Measurements from ENCODE around the gene TXNIP.
"Not testable (repeated sequence)": the region's sequence is repeated elsewhere in the genome, so short reads cannot be mapped to it uniquely, and the experiment has no call there.

TXNIP gene, protein sequence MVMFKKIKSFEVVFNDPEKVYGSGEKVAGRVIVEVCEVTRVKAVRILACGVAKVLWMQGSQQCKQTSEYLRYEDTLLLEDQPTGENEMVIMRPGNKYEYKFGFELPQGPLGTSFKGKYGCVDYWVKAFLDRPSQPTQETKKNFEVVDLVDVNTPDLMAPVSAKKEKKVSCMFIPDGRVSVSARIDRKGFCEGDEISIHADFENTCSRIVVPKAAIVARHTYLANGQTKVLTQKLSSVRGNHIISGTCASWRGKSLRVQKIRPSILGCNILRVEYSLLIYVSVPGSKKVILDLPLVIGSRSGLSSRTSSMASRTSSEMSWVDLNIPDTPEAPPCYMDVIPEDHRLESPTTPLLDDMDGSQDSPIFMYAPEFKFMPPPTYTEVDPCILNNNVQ

DNA sequence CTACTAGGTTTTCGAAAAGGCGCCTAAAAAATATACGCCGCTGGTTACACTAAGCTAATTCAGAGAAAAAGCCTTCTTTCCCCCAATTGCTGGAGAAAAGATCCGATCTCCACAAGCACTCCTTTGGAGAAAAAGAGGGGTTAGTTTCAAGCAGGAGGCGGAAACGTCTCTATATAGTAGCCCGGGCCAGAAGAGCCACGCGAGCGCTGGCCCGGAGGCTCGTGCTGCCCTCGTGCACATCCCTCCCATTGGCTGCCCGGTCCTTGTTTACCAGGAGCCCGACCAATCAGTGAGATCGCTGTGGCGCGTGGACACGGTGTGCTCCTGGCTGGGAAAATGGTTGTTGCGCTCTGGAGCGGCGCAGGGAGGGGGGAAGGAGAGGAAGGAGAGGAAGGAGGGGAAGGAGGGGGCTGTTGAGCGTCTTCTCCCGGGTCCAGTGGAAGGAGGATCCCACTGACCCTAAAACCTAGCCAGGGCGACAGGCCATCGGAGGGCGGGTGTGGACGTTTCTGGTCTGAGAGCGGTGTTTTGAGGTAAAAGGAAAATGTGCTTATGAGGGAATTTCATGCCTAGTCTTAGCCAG is at the start of gene TXNIP:
TSS of gene TXNIP (minus strand) at position 147 of the 583 bp plus-strand sequence. CDS start 313 bp downstream, outside the sequence.
- DNase-seq: peak; percentile 63 to 78

DNA sequence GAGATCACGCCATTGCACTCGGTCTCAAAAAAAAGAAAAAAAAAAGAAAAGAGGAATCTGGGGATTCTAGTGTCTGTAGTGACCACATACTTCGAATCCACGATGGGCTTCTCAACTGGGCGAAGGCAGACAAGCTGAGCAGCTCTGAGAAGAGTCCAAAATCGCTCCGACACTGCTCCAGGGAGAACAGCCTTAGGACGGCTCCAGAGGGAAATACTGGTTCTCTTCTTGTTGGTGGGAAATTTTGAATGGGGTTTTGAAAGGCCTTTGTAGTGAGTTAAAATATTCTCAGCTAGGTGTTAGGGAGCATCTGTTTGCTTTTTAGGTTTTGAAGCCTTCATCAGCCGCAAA is 43.4 kb upstream of the TXNIP start:
- no peak for DNase-seq

DNA sequence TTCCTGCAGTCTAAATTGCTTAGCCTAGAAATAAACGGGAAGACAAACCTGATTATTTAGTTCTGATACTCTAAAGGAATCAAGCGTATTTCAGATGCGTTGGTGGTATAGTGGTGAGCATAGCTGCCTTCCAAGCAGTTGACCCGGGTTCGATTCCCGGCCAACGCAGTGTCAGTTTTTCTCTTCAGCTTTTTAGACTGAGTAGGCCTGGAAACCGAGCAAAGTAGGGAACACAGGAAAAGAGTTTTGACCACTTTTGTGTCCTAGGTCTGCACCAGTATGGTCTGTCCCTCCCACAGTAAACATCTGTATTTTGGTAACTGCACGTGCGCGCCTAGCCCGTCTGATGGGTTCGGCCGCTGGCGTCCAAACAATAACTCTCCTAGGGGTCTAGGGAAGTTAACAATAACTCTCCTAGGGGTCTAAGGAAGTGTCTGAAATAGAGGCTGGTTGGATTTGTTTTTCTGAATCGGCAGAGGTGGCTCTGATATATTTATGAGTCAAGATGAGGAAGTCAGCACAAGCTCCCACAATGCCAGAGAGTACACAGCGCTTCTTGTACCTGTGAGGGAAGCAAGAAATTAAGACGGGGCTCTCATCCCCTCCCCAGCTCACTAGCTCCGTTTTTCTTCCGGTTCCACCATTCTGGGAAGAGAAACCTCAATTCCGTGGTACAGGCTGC is 40.7 kb upstream of the TXNIP start:
- peak; percentile 55 to 79 for DNase-seq

DNA sequence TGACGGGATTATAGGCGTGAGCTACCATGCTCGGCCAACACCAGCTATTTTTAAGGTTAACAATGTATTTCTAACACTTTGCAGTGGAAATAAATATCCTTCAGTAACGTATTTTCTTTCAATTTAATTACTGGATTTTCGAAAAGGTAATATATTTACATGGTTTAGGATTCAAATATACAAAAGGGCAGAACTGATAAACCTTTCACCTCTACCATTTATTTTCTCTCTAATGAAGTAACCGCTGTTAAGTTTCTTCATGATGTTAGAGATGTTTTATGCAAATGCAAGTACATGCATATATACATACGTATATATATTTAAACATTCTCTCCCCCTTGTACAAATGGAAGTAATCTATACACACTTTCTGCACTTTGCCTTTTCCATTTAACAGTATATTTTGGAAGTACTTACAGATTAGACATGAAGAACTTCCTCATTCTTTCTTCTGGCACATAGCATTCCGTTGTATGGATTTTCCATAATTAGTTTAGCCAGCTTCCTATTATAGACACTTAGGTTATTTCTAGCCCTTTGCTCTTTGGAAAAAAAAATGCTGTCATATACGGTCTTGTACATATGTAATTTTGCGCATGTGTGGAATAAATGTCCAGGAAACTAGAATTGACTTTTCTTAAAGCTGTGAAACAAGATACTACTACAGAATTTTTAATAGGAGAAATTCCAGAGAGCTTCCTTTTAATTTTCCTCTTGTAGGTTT is 40.0 kb upstream of the TXNIP start:
- DNase-seq: no peak

DNA sequence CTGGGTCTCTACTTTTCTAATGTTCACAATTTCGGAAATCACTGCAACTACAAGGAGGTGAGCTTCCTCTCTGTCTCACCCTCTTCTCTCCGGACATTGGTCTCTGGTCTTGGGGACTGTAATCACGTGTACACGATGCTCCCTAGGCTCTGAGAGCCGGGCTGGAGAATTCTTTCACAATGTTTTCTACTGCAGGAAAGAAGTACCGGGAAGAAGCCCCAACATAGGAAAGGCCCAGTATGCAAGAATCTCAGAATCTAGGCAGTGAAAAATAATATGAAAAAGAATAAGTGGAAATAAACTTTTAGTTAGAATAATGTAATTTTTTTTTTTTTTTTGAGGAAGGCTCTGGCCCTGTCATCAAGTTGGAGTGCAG is 38.7 kb upstream of the TXNIP start:
- DNase-seq: no peak

DNA sequence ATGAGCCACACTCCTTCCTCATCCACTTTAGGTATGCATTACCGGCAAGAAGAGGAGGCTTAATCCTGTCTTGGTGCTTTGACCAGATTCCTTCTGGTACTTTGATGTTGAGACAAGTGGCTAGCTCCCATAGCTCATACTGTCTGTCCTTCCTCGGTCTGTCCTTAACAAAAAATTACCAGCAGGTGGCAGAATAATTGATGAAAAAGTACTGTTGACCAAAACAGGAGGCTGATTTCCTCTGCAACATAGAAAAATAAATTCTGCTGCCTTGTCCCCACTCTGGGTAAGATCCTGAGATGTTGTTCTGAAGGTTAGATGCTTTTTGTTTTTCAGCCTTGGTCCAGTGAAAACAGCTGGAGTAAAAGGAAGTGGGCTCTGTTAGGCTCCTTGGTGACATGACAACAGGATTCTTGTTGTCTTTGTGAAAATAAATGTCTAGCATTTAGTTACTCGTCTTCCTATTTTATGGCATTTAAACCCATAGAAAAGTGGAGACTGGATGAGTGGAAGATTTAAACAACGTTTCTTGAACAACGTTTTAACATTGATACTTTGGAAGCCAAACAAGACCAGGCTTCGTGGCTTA is 36.3 kb upstream of the TXNIP start:
- peak in 1 of 2 experiments; percentile 58 for DNase-seq

DNA sequence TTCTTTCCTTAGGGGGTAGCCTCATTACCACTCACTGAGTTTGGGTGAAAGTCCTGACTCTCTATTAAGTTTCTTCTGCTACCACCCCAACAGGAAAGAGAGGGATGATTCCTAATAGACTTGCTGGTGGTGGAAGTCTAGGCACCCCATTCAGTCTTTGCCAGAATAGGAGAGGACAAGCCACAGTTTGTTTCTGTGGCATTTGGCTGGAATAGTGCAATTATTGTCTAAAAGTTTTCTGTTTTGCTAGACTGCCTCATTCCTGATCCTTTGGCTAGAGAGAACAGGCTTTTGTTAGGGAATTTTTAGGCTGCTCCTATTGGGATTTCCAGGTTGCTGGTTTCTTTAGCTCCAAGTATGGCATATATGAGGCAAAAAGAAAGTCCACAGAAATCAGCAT is 35.1 kb upstream of the TXNIP start:
- no peak for DNase-seq

DNA sequence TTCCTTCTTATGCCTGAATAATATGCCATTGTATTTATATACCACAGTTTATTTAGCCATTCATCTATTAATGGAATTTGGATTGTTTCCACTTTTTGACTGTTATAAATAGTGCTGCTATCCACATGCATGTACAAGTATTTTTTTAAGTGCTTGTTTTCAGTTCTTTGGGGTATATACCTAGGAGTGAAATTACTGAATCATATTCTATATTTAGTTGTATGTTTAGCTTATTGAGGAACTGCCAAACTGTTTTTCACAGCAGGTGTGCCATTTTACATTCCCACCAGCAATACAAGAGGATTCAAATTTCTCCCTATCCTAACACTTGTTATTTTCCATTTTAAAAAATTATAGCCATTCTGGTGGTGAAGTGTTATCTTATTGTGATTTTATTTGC is 32.7 kb upstream of the TXNIP start:
- no peak for DNase-seq

DNA sequence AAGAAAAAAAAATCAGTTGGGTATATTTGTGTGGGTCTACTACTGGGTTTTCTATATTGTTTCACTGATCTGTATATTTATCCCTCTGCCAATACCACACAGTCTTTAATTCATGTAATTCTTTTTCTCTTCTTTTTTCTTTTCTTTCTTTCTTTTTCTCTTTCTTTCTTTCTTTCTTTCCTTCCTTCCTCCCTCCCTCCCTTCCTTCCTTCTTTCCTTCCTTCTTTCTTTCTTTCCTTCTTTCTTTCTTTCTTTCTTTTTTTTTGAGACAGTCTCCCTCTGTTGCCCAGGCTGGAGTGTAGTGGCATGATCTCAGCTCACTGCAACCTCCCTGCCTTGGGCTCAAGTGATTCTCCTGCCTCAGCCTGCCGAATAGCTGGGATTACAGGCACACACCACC is 30.3 kb upstream of the TXNIP start:
- DNase-seq: not testable (repeated sequence)

DNA sequence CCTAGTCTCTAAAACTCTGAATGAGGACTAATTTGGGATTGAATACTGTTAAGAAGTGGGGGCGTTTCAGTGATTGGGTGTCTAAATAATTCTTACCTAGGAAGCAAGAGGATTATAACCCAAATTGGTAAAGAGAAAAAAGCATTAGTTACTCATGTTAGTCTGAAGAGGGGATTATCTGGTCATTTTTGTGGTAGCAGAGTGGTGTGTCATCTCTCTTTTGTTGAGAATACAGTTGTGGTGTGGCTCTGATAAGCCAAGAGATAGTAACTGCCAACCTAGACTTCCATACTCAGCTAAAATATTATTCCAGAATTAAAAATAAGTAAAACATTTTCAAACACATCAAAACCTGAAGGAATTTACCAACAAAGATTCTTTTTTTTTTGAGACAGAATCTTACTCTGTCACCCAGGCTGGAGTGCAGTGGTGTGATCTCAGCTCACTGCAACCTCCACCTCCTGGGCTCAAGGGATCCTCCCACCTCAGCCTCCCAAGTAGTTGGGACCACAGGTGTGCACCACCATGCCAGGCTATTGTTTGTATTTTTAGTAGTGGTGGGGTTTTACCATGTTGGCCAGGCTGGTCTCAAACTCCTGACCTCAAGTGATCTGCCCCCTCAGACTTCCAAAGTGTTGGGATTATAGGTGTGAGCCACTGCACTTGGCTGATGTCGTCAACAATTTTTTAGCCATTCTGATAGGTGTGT is 29.6 kb upstream of the TXNIP start:
- not testable (repeated sequence) for DNase-seq

DNA sequence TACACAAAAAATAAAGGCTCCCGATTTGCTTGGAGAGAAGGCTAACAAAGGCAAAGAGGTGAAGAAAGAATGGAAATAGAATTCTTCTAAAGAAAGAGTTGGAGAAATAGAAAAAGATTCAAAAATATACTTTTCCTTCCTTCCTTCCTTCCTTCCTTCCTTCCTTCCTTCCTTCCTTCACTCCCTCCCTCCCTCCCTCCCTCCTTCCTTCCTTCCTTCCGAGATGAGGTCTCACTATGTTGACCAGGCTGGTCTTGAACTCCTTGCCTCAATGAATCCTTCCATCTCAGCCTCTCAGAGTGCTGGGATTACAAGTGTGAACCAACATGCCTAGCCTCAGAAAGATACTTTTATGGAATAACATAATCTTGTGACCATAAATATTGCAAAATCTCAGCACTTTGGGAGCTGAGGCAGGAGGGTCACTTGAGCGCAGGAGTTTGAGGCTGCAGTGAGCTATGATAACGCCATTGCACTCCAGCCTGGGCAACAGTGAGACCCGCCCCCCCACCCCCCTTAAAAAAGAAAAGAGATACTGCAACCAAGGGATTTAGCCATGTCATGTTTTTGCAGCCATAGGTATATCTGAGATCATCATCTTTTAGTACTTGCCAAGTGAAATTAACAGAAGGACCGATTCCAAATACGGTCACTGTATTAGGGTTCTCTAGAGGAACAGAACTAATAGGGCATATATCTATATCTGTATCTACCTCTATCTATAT is 26.2 kb upstream of the TXNIP start:
- DNase-seq: no peak

DNA sequence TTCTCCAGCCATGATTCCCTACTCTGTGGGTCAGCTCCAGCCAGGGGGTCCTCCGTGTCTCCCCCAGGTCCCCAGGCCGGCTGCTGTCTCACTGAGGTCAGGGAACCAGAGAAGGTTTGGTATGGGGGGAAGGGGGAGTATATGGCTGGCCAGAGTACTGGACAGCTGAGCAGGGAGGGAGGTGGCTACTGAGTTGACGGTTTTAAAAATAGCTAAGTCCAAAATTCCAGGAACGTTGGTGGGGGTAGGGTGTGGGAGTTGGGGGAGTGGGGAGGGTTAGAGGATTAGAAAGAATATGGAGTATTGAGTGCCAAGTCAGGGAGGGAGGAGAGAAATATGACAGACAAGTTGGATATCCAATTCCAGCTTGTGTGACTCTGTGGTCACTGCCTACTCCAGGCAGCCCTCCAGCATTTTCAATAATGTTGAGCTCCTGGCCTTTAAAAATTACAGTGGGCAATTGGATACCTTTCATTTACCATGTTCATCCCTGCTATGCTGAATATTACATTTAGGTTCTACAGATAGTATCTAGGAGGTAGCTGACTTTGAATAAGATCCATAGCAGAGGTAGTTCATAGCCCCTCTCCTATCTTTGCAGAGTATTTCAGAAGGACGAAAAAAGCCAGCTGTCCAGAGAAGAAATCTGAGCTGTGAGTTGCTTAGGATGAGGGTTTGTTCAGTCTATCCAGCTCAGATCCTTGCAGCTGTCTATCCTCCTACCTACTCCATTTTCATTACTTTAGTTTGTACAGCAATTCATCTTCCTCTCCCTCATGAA is 25.4 kb upstream of the TXNIP start, which contains the start of gene HJV:
TSS of gene HJV (minus strand) at position 114 of the 781 bp plus-strand sequence. CDS start 1,504 bp downstream, outside the sequence.
- no peak for DNase-seq

DNA sequence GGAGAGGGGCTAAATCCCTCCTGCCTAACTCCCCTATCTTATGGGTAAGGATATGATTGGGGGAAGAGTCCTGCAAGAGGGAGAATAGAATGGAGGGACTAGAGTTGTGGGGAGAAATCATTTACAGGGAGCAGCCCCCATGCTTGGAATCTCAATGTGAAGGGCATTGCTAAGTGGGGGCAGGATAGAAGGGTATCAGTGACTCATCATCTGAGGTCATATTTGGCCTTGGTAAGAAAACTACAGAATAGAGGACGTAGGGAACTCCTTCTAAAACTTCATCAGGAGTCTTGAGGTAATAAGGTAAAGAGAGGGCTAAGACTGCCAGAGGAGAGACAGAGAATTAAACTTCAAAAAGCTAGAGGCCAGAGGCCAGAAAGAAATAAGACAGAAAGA is 24.7 kb upstream of the TXNIP start:
- no peak for DNase-seq

DNA sequence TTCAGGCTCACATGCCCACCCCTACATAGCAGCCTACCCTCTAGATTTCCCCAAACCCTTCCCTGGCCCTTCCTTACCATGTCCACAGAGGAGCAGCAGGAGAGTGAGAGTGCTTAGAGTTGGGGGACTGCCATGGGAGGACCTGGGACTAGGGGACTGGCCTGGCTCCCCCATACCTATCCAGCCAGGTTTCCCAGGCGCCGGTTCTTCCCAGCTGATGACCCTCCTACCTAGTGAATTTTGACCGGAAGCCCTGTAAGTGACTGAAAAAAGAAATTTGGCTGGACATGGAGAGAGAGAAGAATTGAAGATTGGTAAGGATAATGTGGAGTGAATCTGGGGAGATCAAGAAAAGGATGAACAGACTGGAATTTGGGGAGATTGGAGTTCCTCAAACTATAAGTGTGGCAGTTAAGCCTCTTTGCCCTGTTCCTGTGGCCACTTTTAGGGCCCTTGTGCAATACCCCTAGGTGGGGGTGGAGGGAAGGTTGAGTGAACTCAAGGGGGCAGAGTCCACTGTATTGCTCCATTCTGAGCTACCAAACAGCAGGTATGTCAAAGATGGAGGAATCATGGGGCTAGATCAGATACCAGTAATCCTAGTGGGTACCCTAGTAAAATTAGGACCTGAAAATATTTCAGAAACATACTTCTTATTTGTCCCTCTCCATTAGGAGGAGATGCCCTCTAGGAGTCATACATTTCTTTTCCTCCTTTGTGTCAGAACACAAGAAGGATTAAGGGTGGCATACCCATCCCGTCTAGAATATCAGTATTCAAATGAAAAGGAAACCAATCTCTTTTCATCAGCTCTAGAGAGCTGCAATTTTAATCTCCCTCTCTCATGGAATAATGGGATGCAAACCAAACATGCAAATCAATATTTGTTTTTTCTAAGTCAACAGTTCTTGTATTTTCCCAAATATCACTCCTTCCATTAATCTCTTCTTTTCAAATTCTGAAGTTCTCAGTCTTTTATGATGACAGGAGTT is 24.0 kb upstream of the TXNIP start:
- no peak for DNase-seq

DNA sequence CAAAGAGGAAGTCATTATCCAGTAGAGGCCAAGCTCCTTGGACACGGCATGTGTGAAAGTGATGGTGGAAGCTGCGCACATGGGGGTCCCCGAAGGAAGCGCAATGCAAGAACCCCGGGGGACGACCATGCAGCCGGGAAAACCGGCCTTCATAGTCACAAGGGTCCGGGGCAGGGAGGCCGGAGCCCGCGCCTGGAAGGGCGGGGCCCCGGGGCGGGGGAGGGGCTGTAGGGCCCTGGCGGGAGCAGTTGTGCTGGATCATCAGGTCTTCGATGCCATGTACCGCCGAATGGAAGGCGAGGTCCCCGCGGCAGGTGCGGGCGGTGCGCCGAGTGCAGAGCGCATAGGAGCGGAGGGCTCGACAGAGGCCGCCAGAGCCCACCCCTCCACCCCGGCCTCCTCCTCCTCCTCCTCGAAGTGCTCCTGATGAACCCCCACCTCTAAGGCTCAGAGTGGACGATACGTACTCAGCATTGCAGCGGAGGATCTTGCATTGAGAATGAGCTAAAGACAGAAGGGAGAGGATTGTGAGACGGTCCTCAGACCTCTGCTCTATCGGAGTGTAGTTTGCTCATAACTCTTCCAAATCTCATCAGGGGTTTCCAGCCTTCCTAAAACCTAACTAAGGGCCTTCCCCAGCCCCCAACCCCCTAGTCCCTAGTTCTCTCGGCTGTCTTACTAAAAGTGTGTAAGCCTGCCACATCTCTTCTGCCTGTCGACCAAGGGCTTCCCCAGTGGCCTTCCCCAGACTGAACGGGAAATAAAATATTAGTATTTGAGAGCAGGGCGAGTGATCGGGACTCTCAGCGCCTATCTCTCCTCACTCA is 23.1 kb upstream of the TXNIP start:
- no peak for DNase-seq

DNA sequence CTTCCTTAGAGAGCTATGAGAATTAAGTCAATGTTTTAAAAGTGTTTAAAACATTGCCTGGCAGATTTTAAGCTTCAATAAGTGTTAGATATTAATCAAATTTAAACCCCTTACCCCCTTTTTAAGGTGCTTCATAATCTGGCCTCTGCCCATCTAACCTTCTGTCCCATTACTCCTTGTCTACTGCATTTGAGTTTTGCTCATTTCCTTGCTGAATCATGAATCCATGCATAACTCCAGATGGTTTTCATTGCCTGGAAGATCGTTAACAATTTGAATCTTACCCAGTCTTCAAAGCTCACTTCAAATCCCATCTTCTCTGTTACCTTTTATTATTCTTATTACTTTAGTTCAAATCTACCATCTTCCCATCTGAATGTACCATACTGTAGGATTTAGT is 20.5 kb upstream of the TXNIP start:
- DNase-seq: no peak

DNA sequence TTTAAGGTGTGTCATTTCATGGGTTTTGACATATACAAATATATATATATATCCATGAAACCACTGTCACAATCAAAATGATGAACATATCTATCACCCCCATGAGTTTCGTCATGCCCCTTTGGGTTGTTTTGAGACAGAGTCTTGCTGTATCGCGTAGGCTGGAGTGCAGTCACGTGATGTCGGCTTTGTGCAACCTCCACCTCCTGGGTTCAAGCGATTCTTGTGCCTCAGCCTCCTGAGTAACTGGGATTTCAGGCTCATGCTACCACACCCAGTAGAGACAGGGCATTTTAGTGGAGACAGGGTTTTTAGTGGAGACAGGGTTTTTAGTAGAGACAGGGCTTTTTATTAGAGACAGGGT is 17.2 kb upstream of the TXNIP start:
- no peak for DNase-seq

DNA sequence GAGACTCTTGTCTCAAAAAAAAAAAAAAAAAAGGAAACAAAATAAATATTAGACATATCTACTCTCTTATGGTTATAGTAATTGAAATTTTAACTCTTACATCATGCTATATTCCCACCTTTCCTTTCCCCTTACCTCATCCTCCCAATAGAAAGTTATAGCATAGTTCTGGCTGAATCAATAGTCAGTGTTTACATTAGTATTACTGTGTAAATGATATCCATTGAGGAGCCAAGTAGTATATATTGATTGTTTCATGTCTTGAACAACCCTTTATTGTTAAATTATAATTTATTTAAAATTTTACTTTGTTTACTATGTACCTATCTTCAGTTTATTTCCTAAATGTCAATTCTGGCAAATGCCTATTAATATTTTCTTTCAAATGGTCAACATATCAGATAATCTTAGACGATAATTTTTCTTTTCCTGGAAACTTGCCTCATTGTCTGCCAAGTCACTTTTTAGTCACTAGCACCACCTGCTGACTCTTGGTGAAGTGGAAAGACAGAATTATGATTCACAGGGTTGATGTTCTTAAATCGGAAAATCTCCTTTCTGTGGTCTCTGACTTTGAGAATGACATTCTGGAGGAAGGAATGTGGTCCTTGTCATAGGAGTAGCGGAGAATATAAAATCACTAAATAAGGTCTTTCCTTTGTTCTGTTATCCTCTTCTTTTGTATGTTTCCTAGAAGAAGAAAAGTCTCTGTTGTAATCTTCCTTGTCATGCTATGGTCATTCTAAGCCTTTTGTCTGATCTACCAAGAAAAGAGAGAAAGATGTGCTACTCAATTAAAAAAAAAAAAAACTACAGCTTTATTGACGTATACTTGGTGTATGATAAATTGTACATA is 16.6 kb upstream of the TXNIP start:
- peak in 1 of 2 experiments; percentile 67 for DNase-seq
